Measurements from ENCODE around the gene FDPS. TPM values are rescaled to one million over a fixed set of nuclear protein-coding genes. Genes with fewer than 3 reads are reported as not detected.

Gene FDPS
- total and polyA plus RNA-seq, 2 experiments from 2014 or later: 287 to 366 TPM

DNA sequence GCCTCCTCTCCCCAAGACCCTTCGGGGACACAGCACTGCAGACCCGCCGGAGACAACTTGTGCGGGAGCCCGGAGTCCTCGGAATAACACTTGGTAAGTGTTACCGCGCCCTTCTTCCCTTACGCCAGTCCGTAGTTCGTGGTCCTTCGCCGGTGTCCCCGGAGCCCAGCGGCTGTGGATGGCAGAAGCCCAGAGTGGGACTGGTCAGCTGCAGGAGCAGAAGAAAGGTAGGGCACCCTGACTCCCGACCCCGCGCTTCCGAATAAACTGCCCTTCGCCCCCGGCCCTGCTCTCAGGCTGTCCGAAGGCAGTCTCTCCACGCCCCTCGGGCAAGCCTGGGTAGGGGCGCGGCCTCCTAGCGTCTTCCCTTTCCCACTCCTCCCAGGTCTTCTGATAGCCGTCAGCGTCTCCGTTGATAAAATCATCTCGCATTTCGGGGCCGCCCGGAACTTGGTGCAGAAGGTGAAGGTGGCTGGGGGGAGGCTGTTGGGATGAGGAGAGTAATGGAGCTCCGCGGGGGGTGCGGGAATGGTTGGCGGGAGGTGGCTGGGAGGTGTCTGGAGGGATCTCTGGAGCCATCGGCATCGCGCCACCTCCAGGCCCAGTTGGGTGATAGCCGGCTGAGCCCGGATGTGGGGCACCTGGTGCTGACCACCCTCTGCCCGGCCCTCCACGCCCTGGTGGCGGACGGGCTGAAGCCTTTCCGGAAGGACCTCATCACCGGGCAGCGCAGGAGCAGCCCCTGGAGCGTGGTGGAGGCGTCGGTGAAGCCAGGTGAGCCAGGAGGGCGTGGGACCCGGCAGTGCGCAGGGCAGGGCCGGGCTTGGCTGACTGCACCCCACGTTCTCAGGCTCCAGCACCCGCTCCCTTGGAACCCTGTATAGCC, 16.3 kb downstream of the FDPS start:
- H3K79me2 ChIP-seq (replicated peaks; ENCODE audit: insufficient read depth): 0 out of 2 replicates have a peak, but pooled peaks cover 5% of the 10 kb centered on the region
- H3K27ac Mint-ChIP-seq: peak overlapping the region; percentile 68; the same call in 1 of the 2 replicates

More for the DNA sequence above, 16.3 kb downstream of the FDPS start:
- Mint-ChIP-seq H3K36me3 (ENCODE audit: low read depth) (peaks cover 22% of the 10 kb centered on the region), H3K9me3 (no peaks in the 10 kb centered on the region), H3K4me1 (peaks cover 31% of the 10 kb centered on the region), H3K27me3 (ENCODE audit: insufficient read depth, low read depth, poor library complexity) (peaks cover 18% of the 10 kb centered on the region), H3K4me3 (peak overlapping the region; percentile 95)
- peak overlapping the region; percentile 99 for H3K4me2 ChIP-seq
- H3K4me3 ChIP-seq: peak overlapping the region; percentile 99
- TF ChIP-seq ETS1 (IDR thresholded peaks at IDR 0.05): no peak; the same call in 1 of the 2 replicates
- no peak for TF ChIP-seq EZH2phosphoT487 (IDR thresholded peaks at IDR 0.05; ENCODE audit: unreplicated experiment)
- TF ChIP-seq POLR2AphosphoS5 (IDR thresholded peaks at IDR 0.05; ENCODE audit: low read depth): no peak; the same call in 1 of the 2 replicates
- TF ChIP-seq, protein P1, sequence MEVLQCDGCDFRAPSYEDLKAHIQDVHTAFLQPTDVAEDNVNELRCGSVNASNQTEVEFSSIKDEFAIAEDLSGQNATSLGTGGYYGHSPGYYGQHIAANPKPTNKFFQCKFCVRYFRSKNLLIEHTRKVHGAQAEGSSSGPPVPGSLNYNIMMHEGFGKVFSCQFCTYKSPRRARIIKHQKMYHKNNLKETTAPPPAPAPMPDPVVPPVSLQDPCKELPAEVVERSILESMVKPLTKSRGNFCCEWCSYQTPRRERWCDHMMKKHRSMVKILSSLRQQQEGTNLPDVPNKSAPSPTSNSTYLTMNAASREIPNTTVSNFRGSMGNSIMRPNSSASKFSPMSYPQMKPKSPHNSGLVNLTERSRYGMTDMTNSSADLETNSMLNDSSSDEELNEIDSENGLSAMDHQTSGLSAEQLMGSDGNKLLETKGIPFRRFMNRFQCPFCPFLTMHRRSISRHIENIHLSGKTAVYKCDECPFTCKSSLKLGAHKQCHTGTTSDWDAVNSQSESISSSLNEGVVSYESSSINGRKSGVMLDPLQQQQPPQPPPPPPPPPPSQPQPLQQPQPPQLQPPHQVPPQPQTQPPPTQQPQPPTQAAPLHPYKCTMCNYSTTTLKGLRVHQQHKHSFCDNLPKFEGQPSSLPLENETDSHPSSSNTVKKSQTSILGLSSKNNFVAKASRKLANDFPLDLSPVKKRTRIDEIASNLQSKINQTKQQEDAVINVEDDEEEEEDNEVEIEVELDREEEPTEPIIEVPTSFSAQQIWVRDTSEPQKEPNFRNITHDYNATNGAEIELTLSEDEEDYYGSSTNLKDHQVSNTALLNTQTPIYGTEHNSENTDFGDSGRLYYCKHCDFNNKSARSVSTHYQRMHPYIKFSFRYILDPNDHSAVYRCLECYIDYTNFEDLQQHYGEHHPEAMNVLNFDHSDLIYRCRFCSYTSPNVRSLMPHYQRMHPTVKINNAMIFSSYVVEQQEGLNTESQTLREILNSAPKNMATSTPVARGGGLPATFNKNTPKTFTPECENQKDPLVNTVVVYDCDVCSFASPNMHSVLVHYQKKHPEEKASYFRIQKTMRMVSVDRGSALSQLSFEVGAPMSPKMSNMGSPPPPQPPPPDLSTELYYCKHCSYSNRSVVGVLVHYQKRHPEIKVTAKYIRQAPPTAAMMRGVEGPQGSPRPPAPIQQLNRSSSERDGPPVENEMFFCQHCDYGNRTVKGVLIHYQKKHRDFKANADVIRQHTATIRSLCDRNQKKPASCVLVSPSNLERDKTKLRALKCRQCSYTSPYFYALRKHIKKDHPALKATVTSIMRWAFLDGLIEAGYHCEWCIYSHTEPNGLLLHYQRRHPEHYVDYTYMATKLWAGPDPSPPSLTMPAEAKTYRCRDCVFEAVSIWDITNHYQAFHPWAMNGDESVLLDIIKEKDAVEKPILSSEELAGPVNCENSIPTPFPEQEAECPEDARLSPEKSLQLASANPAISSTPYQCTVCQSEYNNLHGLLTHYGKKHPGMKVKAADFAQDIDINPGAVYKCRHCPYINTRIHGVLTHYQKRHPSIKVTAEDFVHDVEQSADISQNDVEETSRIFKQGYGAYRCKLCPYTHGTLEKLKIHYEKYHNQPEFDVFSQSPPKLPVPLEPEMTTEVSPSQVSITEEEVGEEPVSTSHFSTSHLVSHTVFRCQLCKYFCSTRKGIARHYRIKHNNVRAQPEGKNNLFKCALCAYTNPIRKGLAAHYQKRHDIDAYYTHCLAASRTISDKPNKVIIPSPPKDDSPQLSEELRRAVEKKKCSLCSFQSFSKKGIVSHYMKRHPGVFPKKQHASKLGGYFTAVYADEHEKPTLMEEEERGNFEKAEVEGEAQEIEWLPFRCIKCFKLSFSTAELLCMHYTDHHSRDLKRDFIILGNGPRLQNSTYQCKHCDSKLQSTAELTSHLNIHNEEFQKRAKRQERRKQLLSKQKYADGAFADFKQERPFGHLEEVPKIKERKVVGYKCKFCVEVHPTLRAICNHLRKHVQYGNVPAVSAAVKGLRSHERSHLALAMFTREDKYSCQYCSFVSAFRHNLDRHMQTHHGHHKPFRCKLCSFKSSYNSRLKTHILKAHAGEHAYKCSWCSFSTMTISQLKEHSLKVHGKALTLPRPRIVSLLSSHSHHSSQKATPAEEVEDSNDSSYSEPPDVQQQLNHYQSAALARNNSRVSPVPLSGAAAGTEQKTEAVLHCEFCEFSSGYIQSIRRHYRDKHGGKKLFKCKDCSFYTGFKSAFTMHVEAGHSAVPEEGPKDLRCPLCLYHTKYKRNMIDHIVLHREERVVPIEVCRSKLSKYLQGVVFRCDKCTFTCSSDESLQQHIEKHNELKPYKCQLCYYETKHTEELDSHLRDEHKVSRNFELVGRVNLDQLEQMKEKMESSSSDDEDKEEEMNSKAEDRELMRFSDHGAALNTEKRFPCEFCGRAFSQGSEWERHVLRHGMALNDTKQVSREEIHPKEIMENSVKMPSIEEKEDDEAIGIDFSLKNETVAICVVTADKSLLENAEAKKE (CRISPR knock-in tag; IDR thresholded peaks at IDR 0.05): no peak
- TF ChIP-seq EZH2 (IDR thresholded peaks at IDR 0.05; ENCODE audit: low read depth, unreplicated experiment): no peak
- TF ChIP-seq CREB1 (CRISPR knock-in tag; IDR thresholded peaks at IDR 0.05; ENCODE audit: low read depth): 0 out of 2 replicates have a peak, but pooled peaks have one; percentile 6
- TF ChIP-seq, protein P2, sequence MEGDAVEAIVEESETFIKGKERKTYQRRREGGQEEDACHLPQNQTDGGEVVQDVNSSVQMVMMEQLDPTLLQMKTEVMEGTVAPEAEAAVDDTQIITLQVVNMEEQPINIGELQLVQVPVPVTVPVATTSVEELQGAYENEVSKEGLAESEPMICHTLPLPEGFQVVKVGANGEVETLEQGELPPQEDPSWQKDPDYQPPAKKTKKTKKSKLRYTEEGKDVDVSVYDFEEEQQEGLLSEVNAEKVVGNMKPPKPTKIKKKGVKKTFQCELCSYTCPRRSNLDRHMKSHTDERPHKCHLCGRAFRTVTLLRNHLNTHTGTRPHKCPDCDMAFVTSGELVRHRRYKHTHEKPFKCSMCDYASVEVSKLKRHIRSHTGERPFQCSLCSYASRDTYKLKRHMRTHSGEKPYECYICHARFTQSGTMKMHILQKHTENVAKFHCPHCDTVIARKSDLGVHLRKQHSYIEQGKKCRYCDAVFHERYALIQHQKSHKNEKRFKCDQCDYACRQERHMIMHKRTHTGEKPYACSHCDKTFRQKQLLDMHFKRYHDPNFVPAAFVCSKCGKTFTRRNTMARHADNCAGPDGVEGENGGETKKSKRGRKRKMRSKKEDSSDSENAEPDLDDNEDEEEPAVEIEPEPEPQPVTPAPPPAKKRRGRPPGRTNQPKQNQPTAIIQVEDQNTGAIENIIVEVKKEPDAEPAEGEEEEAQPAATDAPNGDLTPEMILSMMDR (conservative IDR thresholded peaks at IDR 0.05; ENCODE audit: low read depth in 2 of 2): peak; percentile 53 to 67
- TF ChIP-seq REST (IDR thresholded peaks at IDR 0.05; ENCODE audit: unreplicated experiment): no peak
- 0 out of 2 replicates have a peak, but pooled peaks have one; percentile 15 for TF ChIP-seq NANOG (IDR thresholded peaks at IDR 0.05; ENCODE audit: borderline replicate concordance)
- ATAC-seq (peak; percentile 44), DNase-seq (ENCODE audit: low spot score) (peak; percentile 94)
- no peaks in the 10 kb centered on the region; the same call in 1 of the 2 replicates for H4K20me1 ChIP-seq (replicated peaks; ENCODE audit: insufficient read depth)
- H3K36me3 ChIP-seq (ENCODE audit: insufficient read depth): peaks cover 16% of the 10 kb centered on the region
- H2AFZ ChIP-seq: peak overlapping the region; percentile 95
- H3K27ac ChIP-seq (ENCODE audit: low read depth): peak overlapping the region; percentile 78
- H3K9me2 ChIP-seq (ENCODE audit: insufficient read depth): no peaks in the 10 kb centered on the region
- H3K27me3 ChIP-seq (ENCODE audit: insufficient read depth): peaks cover 7% of the 10 kb centered on the region
- H3F3A ChIP-seq (replicated peaks; ENCODE audit: low read depth): peaks cover 26% of the 10 kb centered on the region
- H3K4me1 ChIP-seq (ENCODE audit: insufficient read depth): peaks cover 24% of the 10 kb centered on the region

Data from GM23338 (cell line).